GM10266 (cell line): ENCODE measurements around the gene MAP4K4.

Source experiments
- DNase-seq: peaks from one replicate; pipeline ENCODE4 v3.0.0; 2012; ENCODE audit errors: extremely low spot score
- CTCF ChIP-seq: IDR thresholded peaks from 2 replicates; pipeline ENCODE4 v1.5.1; 2012; ENCODE audit warnings: mild to moderate bottlenecking, low read depth; ENCODE audit not compliant: control insufficient read depth, insufficient read depth; ENCODE audit errors: missing control alignments

Gene MAP4K4

GRCh38 chr2:101722864-101723263 is 25.4 kb downstream of the MAP4K4 start:
- no peak for DNase-seq
- TF ChIP-seq CTCF, result no peak

GRCh38 chr2:101723371-101724124 is 26.0 kb downstream of the MAP4K4 start:
- TF ChIP-seq CTCF, result no peak
- DNase-seq, result no peak

GRCh38 chr2:101724125-101724474 is 26.6 kb downstream of the MAP4K4 start:
- DNase-seq, result no peak
- no peak for TF ChIP-seq CTCF

- DNase-seq, result no peak
- no peak for TF ChIP-seq CTCF
These were observed 27.5 kb downstream of the MAP4K4 start for GRCh38 chr2:101725038-101725437.

GRCh38 chr2:101725515-101726192 is 28.1 kb downstream of the MAP4K4 start:
- TF ChIP-seq CTCF, result peak; percentile 29
- DNase-seq, result no peak

- DNase-seq, result no peak
These were observed 31.4 kb downstream of the MAP4K4 start for GRCh38 chr2:101728865-101729264.

More at GRCh38 chr2:101728865-101729264, 31.4 kb downstream of the MAP4K4 start:
- no peak for TF ChIP-seq CTCF
